ENCODE measurements around the gene ENHO.

- TF ChIP-seq, protein P1, sequence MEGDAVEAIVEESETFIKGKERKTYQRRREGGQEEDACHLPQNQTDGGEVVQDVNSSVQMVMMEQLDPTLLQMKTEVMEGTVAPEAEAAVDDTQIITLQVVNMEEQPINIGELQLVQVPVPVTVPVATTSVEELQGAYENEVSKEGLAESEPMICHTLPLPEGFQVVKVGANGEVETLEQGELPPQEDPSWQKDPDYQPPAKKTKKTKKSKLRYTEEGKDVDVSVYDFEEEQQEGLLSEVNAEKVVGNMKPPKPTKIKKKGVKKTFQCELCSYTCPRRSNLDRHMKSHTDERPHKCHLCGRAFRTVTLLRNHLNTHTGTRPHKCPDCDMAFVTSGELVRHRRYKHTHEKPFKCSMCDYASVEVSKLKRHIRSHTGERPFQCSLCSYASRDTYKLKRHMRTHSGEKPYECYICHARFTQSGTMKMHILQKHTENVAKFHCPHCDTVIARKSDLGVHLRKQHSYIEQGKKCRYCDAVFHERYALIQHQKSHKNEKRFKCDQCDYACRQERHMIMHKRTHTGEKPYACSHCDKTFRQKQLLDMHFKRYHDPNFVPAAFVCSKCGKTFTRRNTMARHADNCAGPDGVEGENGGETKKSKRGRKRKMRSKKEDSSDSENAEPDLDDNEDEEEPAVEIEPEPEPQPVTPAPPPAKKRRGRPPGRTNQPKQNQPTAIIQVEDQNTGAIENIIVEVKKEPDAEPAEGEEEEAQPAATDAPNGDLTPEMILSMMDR (IDR thresholded peaks at IDR 0.05): no peak
- TF ChIP-seq POLR2A (IDR thresholded peaks at IDR 0.05) (no peak), POLR2AphosphoS5 (IDR thresholded peaks at IDR 0.05; ENCODE audit: insufficient read depth in 1 of 2, low read depth in 1 of 2) (no peak)
These were observed 30.8 kb upstream of the ENHO start for GRCh38 chr9:34553511-34554021.

Measured in vagina (tissue), 2 donors.